Mucosa of descending colon (tissue), 3 donors: Measurements from ENCODE around the gene PHF24. TPM values are rescaled to one million over a fixed set of nuclear protein-coding genes. Genes with fewer than 3 reads are reported as not detected.
"Not testable (repeated sequence)": the region's sequence is repeated elsewhere in the genome, so short reads cannot be mapped to it uniquely, and the experiment has no call there.

Source experiments
- ATAC-seq: fragments of 200-7000 bp; cut with Tn5 transposase; one replicate; pipeline ENCODE4 v1.9.1; 2020; ENCODE audit warnings: mild to moderate bottlenecking, moderate library complexity
- DNase-seq, 3 donors: peaks; one replicate each; pipeline ENCODE4 v3.0.0-alpha.2; 2020
- H3K36me3 ChIP-seq: fragments of 200-600 bp; one replicate; pipeline ENCODE4 v1.8.0; 2021; ENCODE audit warnings: low read depth, mild to moderate bottlenecking
- H3K4me1 ChIP-seq: fragments of 200-600 bp; one replicate; pipeline ENCODE4 v1.8.0; 2021; ENCODE audit warnings: low read depth, mild to moderate bottlenecking
- H3K4me3 ChIP-seq: fragments of 200-600 bp; one replicate; pipeline ENCODE4 v1.8.0; 2021; ENCODE audit warnings: mild to moderate bottlenecking
- H3K9me3 ChIP-seq: fragments of 200-600 bp; one replicate; pipeline ENCODE4 v1.8.0; 2021; ENCODE audit warnings: mild to moderate bottlenecking
- intact Hi-C, 2 donors: fragments of 100-400 bp; cut with DNase I in 1 of 2; cut with micrococcal nuclease in 1 of 2; formaldehyde crosslinking; loops; one replicate each; pipeline versions ENCODE4 v1.11.0 to v1.11.1; 2022; cut with DNase I, micrococcal nuclease
- total RNA-seq, 3 donors: library from RNA; stranded (reverse); fragmentation: NEBNext Ultra II Directional in 2 of 3; extraction: Animal tissue kit (Norgen Biotek cat#: 25700) in 2 of 3; gene quantifications; one replicate each; pipeline versions ENCODE4 v1.2.1 to v1.2.4, GENCODE V29; 2021 to 2023
- TF ChIP-seq, protein P1 (sequence below): fragments of 200-600 bp; IDR thresholded peaks from one replicate; pipeline ENCODE4 v1.8.0; 2022; ENCODE audit warnings: antibody characterized with exemption, mild to moderate bottlenecking
- donor health status: DM: no; HTN: no; CAD: no; lungs with moderate emphysema.
- donor health status: DM: no; HTN: no; CAD: no.
- donor health status: DM: no; HTN: yes; CAD: no.

PHF24 gene
- total RNA-seq, 3 donors from 2014 or later, result 0.55 to 1.3 TPM; not detected in 1

DNA sequence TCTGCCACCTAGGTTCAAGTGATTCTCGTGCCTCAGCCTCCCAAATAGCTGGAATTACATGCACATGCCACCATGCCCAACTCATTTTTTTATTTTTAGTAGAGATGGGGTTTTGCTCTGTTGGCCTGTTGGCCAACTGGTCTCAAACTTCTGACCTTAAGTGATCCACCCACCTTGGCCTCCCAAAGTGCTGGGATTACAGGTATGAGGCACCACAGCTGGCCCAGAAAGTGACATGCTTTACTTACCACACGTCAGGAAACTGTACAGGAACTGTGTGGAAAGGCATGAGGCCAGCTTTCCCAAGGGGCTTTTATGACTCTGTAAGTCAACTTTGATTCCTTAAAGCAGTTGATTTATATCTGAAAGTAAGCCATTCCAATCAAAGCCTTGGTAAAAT is 56.4 kb downstream of the PHF24 start:
- H3K36me3 ChIP-seq, result no peaks in the 10 kb centered on the region
- no peak overlapping the region for H3K4me3 ChIP-seq
- no peaks in the 10 kb centered on the region for H3K4me1 ChIP-seq
- intact Hi-C loops, result no loop called here
- DNase-seq (no peak), ATAC-seq (no peak)
- H3K9me3 ChIP-seq, result peaks cover 11% of the 10 kb centered on the region
- TF ChIP-seq, protein P1, sequence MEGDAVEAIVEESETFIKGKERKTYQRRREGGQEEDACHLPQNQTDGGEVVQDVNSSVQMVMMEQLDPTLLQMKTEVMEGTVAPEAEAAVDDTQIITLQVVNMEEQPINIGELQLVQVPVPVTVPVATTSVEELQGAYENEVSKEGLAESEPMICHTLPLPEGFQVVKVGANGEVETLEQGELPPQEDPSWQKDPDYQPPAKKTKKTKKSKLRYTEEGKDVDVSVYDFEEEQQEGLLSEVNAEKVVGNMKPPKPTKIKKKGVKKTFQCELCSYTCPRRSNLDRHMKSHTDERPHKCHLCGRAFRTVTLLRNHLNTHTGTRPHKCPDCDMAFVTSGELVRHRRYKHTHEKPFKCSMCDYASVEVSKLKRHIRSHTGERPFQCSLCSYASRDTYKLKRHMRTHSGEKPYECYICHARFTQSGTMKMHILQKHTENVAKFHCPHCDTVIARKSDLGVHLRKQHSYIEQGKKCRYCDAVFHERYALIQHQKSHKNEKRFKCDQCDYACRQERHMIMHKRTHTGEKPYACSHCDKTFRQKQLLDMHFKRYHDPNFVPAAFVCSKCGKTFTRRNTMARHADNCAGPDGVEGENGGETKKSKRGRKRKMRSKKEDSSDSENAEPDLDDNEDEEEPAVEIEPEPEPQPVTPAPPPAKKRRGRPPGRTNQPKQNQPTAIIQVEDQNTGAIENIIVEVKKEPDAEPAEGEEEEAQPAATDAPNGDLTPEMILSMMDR, result no peak

DNA sequence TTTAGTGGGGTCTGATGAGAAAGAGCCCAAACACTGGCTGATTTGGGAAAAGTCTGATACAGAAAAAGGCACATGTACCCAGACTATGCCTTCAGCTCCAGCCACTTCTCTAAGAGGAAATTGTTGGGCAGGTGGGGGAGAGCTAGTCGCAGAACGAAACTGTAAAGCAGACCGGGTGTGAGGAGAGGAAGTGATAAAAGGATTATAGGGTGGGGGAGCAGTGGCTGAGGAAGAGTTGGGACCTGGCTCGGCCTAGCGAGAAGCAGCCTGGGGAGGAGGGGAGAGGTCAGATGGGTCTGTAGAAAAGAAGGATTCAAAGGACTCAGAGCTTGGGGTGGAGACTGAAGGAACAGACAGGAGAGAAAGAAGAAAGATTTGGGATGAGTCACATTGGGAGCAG is 65.4 kb downstream of the PHF24 start:
- ATAC-seq, H3K4me1 ChIP-seq, H3K9me3 ChIP-seq, H3K4me3 ChIP-seq, DNase-seq, intact Hi-C loops, H3K36me3 ChIP-seq: not testable (repeated sequence)

DNA sequence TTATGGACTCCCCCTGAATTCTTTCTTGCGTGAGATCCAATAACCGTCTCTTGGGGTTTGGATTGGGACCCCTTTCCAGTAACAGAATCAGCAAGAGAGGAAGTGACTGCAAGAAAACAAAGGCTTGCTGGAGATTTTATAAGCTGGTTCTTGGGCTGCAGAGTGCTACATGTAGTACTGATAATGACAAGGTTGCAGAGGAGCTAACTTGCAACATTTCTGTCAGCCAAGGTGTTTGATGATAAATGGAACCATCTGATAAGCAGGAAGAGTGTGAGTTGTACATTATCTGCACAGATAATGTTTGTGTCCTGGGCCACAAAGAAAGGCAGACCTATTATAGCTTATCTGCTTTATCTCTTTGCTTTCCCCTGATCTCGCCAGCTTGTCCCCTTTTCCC is 68.6 kb downstream of the PHF24 start:
- DNase-seq, result no peak
- intact Hi-C loops, result no loop called here
- TF ChIP-seq, protein P1, result no peak
- Histone ChIP-seq H3K36me3 (no peaks in the 10 kb centered on the region), H3K4me1 (no peaks in the 10 kb centered on the region), H3K4me3 (no peak overlapping the region), H3K9me3 (no peaks in the 10 kb centered on the region)
- no peak for ATAC-seq

DNA sequence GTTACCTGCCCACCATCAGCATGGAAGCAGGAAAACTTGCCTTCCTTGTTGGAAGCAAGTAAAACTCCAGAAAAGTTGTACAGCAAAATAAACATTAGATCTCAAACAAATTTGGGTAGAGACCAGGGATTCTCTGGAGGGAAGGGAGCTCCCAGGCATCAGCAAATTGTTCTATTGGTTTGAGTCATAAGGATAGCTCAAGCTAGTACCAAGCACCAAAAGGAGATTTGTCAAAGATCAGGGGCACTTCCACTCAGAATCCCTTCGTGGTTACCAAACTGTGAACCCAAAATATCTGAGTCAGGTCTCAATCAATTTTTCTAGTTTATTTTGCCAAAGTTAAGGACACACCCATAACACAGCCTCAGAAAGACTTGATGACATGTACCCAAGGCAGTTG is 69.3 kb downstream of the PHF24 start:
- H3K9me3 ChIP-seq, result no peaks in the 10 kb centered on the region
- no peaks in the 10 kb centered on the region for H3K4me1 ChIP-seq
- H3K4me3 ChIP-seq, result no peak overlapping the region
- H3K36me3 ChIP-seq, result no peaks in the 10 kb centered on the region
- no peak for DNase-seq
- no peak for ATAC-seq
- intact Hi-C loops, result no loop called here
- TF ChIP-seq, protein P1, result no peak

DNA sequence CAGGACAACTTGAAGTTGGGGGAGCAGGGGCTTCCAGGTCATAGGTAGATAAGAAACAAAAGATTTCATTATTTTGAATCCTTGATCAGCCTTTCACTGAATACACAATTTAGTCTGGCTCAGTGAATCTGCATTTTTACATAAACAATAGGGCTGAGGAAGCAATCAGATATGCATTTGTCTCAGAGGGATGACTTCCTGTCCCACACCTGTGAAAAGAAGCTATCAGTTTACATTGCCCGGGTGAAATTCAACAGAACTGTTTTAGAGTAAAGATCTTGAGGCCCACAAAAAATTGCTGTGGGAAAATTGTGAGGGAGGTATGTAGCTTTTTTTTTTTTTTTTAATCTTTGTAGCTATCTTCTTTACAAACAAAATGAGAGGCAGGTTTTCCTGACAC is 69.8 kb downstream of the PHF24 start:
- ATAC-seq (no peak), DNase-seq (no peak)
- H3K36me3 ChIP-seq, result no peaks in the 10 kb centered on the region
- H3K9me3 ChIP-seq, result no peaks in the 10 kb centered on the region
- no peaks in the 10 kb centered on the region for H3K4me1 ChIP-seq
- TF ChIP-seq, protein P1, result no peak
- intact Hi-C loops, result no loop called here
- no peak overlapping the region for H3K4me3 ChIP-seq

DNA sequence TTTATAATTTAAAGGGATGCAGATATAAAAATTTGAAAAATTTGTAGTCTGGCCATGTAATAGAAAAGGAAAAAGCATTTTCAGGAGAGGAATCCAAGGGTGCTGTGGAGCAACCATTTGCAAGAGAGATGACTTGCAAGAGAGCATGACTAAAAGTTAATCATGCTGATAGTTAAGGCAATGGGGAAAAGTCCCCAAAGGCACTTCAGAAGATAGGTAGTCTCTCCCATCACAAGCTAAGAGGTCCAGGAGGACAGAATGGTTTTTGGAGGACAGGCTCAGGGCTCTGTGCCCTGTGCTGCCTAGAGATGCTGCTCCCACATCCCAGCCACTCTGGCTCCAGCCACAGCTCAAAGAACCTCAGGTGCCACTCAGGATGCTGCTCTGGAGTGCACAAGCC is 70.3 kb downstream of the PHF24 start:
- no peak for DNase-seq
- H3K4me1 ChIP-seq, result no peaks in the 10 kb centered on the region
- H3K36me3 ChIP-seq, result no peaks in the 10 kb centered on the region
- no peaks in the 10 kb centered on the region for H3K9me3 ChIP-seq
- H3K4me3 ChIP-seq, result no peak overlapping the region
- no peak for ATAC-seq
- intact Hi-C loops, result no loop called here
- TF ChIP-seq, protein P1, result no peak
